Measurements from ENCODE around the gene TCF21.
A peak's percentile ranks its signal among the peaks of the same experiment; 100 is the strongest.
"Not testable (repeated sequence)": the region's sequence is repeated elsewhere in the genome, so short reads cannot be mapped to it uniquely, and the experiment has no call there.

Gene TCF21

GRCh38 chr6:133890711-133891148 is 1.8 kb downstream of the TCF21 start:
- no peak for DNase-seq

DNA sequence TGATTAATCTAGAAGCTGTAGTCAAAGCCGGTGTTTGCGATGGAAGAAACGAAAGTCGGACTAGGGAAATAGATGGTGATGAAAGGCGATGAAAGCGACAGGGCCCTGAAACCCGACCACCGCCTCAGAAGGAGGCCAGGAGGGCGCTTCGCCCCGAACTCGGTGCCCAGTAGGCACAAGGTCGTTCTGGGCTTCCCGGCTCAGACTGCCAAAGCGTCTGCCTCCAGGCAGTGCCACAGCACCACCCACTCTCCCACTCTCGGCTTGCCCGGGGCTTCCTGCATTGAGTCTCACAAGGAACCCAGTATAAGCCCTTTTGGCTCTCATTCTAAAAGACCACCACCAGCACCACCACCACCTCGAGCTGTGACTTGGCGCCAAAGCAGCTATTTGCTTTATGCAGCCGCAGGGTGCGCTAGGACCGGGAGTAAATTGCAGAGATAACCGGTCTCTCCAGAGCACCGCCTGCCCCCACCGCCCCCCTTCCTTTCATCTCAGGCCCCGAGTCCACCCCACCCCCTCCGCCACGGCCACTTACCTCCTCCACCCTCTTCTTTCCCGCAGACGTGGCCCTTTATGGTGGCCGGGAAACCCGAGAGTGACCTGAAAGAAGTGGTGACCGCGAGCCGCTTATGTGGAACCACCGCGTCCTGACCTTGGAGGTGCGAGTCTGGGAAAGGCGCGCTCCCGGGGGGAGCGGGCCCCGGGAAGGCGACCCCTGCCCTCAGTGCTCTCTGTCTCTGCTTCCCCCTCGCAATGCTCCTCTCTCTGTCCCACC is 2.4 kb downstream of the TCF21 start:
- DNase-seq: peak; percentile 25

DNA sequence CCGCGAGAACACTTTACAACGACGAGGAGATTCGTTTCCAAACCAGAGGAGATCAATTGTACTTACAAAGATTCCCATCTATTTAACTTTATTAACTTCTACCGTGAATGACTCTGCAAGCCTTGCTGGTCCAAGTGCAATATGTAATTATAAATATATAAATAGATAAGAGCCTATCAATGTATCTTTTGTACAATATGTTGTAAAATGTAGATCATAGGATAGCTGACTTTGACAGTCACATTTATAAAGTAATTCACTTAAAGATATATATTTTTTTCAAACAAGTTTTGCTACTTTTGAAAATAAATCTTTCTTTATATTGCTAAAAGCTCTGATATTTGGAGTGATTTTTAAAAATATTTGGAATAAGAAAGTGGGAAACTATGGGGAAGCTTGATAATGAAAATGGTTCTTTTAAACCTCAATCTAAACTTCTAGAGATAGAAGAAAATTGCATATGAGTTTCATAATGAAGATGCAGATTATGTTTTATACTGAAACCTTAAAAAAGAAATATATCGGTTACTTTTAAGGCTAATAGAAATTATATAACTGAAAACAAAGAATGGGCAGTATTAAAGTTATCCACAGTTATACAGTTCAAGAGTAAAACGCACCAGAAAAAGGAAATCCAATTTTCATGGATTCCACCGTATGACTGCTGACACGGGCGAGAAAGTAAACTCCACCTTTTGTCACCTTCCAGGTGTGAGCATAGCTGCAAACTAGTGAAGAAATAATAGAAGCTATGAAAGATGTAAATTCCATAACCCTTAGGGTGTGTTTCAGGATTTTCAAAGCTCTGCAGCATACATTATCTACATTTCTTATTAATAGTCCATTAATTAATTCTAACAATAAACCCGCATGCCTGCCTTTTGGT is 3.3 kb downstream of the TCF21 start:
- no peak for DNase-seq

DNA sequence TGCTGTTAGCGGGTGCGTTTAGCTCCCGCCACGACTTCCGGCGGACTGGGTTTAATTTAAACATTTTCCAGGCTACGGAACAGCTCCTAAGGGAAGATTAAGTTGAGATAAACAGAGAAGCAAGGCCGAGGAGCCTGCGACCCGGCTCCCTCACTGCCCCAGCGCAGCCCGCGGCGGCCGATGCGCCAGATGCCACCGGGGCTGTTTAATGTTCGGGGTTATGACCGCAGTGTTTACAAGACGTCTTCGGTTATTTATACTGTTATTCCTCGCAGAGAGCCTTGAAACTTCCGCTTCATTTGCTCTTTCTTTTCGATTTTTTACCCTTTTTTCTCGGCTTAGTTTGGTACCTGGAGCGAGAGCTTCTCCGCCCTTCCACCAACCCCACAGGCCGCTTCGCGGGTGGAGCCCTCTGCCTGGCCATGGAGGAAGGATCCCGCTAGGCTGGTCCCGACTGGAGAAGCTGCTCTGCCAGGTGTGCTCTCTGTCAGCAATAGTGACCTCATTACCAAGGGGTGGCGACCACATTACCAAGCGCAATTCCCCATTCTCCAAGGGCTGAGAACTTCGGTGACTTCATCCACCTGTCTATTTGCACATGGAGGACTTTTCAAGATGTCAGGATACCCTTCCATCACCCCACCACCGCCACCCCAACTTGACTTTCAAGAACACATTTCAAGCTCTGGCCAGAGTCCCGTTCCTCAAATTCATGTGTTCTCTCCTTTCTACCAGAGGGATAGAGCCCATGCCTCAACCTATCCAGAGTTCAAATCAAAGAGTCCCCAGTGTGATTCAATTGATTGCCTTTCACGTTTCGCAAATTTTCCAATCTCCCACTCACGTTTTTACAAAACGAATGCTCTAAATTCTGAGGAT is 4.1 kb downstream of the TCF21 start:
- DNase-seq: no peak

- DNase-seq: no peak
Observed at GRCh38 chr6:133893946-133894345, 5.0 kb downstream of the TCF21 start.

DNA sequence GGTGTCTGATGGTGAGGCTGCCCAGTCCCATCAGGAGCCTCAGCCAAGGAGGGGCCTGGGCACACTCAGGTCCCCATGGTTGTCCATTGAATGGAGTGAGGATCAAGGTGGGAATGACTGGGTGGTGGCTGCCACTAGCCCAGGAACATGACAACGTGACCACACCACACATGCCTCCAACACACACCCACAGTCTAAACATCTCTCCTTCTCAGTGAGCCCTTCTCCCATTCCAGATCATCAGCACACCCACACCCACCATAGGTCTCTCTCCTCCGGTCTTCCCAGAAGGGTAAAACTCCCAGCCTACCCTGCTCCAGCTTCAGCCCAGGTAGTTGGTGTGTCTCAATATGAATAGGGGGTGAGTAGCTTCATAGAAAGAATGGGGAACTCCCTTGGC is 5.5 kb downstream of the TCF21 start:
- DNase-seq: no peak

- no peak for DNase-seq
Observed at GRCh38 chr6:133894795-133895358, 6.0 kb downstream of the TCF21 start.

DNA sequence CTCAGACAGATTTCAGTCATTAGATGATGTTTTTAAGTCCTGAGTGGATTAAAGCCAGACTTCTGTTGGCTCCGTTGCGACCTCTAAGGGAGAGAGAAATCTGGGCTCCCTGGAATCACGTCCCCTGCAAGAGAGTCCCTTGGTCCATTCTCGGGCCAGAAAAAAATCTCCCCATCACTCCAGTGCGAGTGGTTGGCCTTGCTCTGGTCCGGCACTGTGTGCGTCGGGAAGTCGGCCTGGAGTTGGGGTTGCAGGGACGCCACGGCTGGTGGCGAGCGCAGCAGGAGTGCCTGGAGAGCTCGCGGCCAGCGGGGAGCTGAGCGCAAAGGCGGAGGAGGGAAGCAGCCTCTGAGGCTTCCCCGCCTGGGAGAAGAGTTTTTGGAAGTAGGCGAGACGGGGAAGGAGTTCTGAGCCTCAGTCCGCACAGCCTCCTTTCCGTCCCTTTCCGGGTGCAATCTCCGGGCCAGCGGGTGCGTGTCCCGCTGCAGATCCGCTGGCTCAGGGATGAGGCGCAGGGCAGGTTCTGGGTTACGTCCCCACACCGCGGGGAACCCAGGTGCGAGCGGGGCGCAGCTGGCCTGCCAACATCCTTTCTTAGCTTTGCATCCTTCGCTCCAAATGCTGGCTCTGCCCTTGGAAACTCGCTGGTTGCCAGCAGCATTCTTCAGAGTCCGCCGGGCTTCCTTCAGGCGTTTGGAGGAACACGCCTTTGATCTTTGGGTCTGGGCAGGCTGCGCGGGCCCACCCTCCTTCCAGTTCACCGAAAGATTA is 6.8 kb downstream of the TCF21 start:
- DNase-seq: no peak

GRCh38 chr6:133896344-133896721 is 7.4 kb downstream of the TCF21 start:
- no peak for DNase-seq

GRCh38 chr6:133898263-133898662 is 9.3 kb downstream of the TCF21 start:
- DNase-seq: no peak

GRCh38 chr6:133899556-133899955 is 10.6 kb downstream of the TCF21 start:
- DNase-seq: no peak

GRCh38 chr6:133903855-133904254 is 14.9 kb downstream of the TCF21 start:
- no peak for DNase-seq

- DNase-seq: no peak
Observed at GRCh38 chr6:133906050-133906449, 17.1 kb downstream of the TCF21 start.

- DNase-seq: peak; percentile 72
Observed at GRCh38 chr6:133916650-133917151, 27.8 kb downstream of the TCF21 start.

- DNase-seq: no peak
Observed at GRCh38 chr6:133917781-133918180, 28.9 kb downstream of the TCF21 start.

DNA sequence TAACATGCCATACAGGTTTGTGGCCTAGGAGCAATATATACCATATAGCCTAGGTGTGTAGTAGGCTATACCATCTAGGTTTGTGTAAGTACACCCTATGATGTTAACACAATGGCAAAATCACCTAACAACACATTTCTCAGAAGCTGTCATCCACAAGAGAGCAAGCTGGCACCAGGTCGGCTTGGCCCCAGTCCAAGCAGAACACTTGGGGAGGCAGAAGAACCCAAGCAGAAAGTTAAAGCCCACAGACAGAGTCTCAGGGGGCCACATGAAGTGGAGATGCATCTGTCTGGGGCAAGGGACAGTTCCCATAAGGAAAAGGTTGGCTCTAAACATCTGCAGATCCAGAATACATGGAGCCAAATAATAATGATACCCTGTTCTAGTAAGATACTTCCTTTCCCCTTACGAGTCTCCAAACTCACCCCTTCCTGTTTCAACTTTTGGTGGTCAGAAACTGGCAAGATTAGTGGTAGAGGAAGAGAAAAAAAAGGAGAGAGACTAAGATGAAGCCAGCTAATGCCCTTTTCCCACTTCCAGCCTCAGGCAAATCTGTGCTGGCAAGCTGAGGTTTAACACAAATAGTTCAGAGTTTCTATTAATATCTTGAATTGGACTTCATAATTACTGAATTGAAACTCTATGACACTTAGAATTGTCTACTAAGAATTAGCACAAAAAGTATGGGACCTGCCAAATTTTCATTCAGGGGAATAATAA is 29.5 kb downstream of the TCF21 start:
- DNase-seq: no peak

GRCh38 chr6:133919362-133919761 is 30.4 kb downstream of the TCF21 start:
- no peak for DNase-seq

GRCh38 chr6:133921249-133921859 is 32.4 kb downstream of the TCF21 start:
- peak; percentile 70 for DNase-seq

DNA sequence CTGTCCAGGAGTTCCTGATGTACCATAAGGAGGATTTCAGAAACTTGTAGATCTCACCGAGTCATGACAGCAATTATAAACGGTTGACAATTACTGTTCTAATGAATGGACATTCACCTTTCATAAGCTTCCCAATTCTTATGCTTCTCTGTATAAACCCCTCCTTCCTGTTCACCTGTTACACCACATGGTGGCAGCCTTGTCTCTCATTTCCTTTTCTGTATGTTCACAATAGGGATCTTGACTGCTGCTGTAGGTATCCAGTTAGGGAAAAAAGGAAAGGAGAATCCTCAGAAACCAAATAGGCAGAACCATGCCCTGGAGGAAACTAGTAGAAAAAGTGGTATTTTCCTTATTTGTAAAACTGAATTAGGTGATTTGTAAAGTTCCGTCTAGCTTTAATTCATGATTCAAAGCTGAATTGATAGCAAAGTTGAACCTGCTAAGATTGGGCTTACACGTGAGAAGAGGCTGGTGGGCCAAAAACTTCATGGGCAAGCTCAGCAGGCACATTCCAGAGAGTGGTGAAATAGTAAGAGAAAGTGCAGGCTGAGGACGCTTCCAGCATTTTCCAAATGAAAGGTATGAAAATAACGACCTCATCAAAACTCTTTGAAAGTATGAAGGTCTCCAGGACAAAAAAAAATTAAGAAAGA is 35.2 kb downstream of the TCF21 start:
- peak; percentile 49 for DNase-seq

- DNase-seq: not testable (repeated sequence)
Observed at GRCh38 chr6:133931221-133931620, 42.3 kb downstream of the TCF21 start.
